HepG2 (cell line): ENCODE results near the gene RBFOX1. TPM values are rescaled to one million over a fixed set of nuclear protein-coding genes. Genes with fewer than 3 reads are reported as not detected.

Source experiments
- ATAC-seq: fragments of 200-7000 bp; cut with Tn5 transposase; 3 replicates; pipeline ENCODE4 v1.9.1; 2020; ENCODE audit warnings: mild to moderate bottlenecking, moderate library complexity
- BruUV-seq: library from RNA; stranded (reverse); fragments of 400-500 nt; replicated peaks from 2 replicates; lab custom pipeline; 2021; lab: Mats Ljungman, UMichigan
- CTCF ChIA-PET: fragments of 300-600 bp; formaldehyde crosslinking; extraction: SDS; loops from one replicate; lab custom pipeline; 2021; ENCODE audit warnings: low total read pairs, inconsistent platforms, low intra/inter-chr PET ratio; lab: Yijun Ruan, JAX
- POLR2A ChIA-PET: fragments of 350-600 bp; sonication (Branson Sonifier 250); formaldehyde crosslinking; loops from one replicate; lab custom pipeline; 2020; ENCODE audit warnings: antibody characterized with exemption, inconsistent platforms; lab: Yijun Ruan, JAX
- DNase-seq: peaks from one replicate; pipeline ENCODE4 v3.0.0-alpha.2; 2015; ENCODE audit warnings: low spot score
- FAIRE-seq: peaks from 3 replicates; lab custom pipeline; 2011; peaks lifted over from hg19 to GRCh38; lab: Jason Lieb, UNC
- H2AFZ ChIP-seq: one replicate; pipeline ENCODE4 v1.6.1; 2011; ENCODE audit warnings: low read length, inconsistent platforms
- H3K27ac ChIP-seq: fragments of 300-600 bp; 3 replicates; pipeline ENCODE4 v1.8.0; 2011; ENCODE audit warnings: mixed run types, mild to moderate bottlenecking, mixed read lengths, low read length, inconsistent platforms; ENCODE audit not compliant: insufficient read depth; ENCODE audit errors: extremely low read length
- H3K27me3 ChIP-seq, 2 experiments: fragments of 200-600 bp in 1 of 2; 2 replicates in 1 of 2; 3 replicates in 1 of 2; pipeline versions ENCODE4 v1.6.0 to v1.8.0; 2011; ENCODE audit warnings: low read length in 2 of 2, mild to moderate bottlenecking in 2 of 2, moderate library complexity in 2 of 2, inconsistent platforms in 1 of 2; ENCODE audit not compliant: insufficient read depth in 2 of 2, control insufficient read depth in 1 of 2
- H3K36me3 ChIP-seq, 2 experiments: fragments of 200-600 bp in 1 of 2; replicated peaks in 1 of 2; 2 replicates in 1 of 2; 3 replicates in 1 of 2; pipeline versions ENCODE4 v1.5.1 to v1.8.0; 2011; ENCODE audit warnings: low read length in 2 of 2, inconsistent platforms in 1 of 2; ENCODE audit not compliant: insufficient read depth in 2 of 2, control insufficient read depth in 1 of 2
- H3K4me1 ChIP-seq: 2 replicates; pipeline ENCODE4 v1.5.1; 2012; ENCODE audit warnings: low read length, inconsistent platforms; ENCODE audit not compliant: insufficient read depth
- H3K4me2 ChIP-seq: 2 replicates; pipeline ENCODE4 v1.6.0; 2011; ENCODE audit warnings: low read depth, low read length, inconsistent platforms
- H3K4me3 ChIP-seq, 3 experiments: fragments of 200-600 bp in 1 of 3; sonication (generic), shearing (Covaris generic) in 1 of 3; replicated peaks in 1 of 3; 2 replicates each; pipeline ENCODE4 v1.5.1; 2011 to 2016; ENCODE audit warnings: low read length in 3 of 3, inconsistent platforms in 2 of 3, low read depth in 2 of 3, mild to moderate bottlenecking in 2 of 3, control low read depth in 1 of 3, mixed read lengths in 1 of 3; ENCODE audit not compliant: insufficient read depth in 1 of 3
- H3K79me2 ChIP-seq: one replicate; pipeline ENCODE4 v1.6.1; 2011; ENCODE audit warnings: low read length, inconsistent platforms; ENCODE audit not compliant: insufficient read depth
- H3K9ac ChIP-seq: 2 replicates; pipeline ENCODE4 v1.6.0; 2011; ENCODE audit warnings: mild to moderate bottlenecking, low read depth, low read length, inconsistent platforms; ENCODE audit not compliant: insufficient read depth
- H3K9me3 ChIP-seq: 2 replicates; pipeline ENCODE4 v1.5.1; 2012; ENCODE audit warnings: mild to moderate bottlenecking, low read length
- H4K20me1 ChIP-seq: 2 replicates; pipeline ENCODE4 v1.6.0; 2011; ENCODE audit warnings: inconsistent platforms, mild to moderate bottlenecking, low read length, moderate library complexity; ENCODE audit not compliant: insufficient read depth
- MTA1 ChIP-seq: sonication (generic); formaldehyde crosslinking; IDR thresholded peaks from 2 replicates; pipeline ENCODE4 v1.4.0; 2020; ENCODE audit warnings: missing genetic modification reagents, mild to moderate bottlenecking, borderline replicate concordance
- SATB2 ChIP-seq: sonication (generic); formaldehyde crosslinking; IDR thresholded peaks from 2 replicates; pipeline ENCODE4 v1.5.0; 2020; ENCODE audit warnings: missing genetic modification reagents
- STAG1 ChIP-seq: sonication (generic); formaldehyde crosslinking; IDR thresholded peaks from 2 replicates; pipeline ENCODE4 v1.4.0; 2020; ENCODE audit warnings: missing genetic modification reagents
- XBP1 ChIP-seq: sonication (generic); formaldehyde crosslinking; IDR thresholded peaks from 2 replicates; pipeline ENCODE4 v1.5.0; 2020; ENCODE audit warnings: missing genetic modification reagents
- YY1 ChIP-seq: IDR thresholded peaks from 2 replicates; pipeline ENCODE4 v1.6.1; 2011; ENCODE audit warnings: low read length, low read depth, moderate library complexity, mild to moderate bottlenecking; ENCODE audit not compliant: insufficient read depth, insufficient replicate concordance
- ZMAT3 ChIP-seq: sonication (generic); formaldehyde crosslinking; conservative IDR thresholded peaks from 2 replicates; pipeline ENCODE4 v1.7.0; 2021; ENCODE audit warnings: missing genetic modification reagents
- ZNF235 ChIP-seq: sonication (generic); formaldehyde crosslinking; IDR thresholded peaks from 2 replicates; pipeline ENCODE4 v1.8.1; 2023; ENCODE audit warnings: mild to moderate bottlenecking, missing genetic modification reagents, borderline replicate concordance
- ZNF282 ChIP-seq: fragments of 450-650 bp; IDR thresholded peaks from 2 replicates; pipeline ENCODE4 v1.6.1; 2018; ENCODE audit not compliant: partially characterized antibody
- ZNF33B ChIP-seq: sonication (generic); formaldehyde crosslinking; IDR thresholded peaks from 2 replicates; pipeline ENCODE4 v1.5.1; 2020; ENCODE audit warnings: mild to moderate bottlenecking, missing genetic modification reagents
- ZSCAN30 ChIP-seq: sonication (generic); formaldehyde crosslinking; IDR thresholded peaks from 2 replicates; pipeline ENCODE4 v1.5.0; 2020; ENCODE audit warnings: mild to moderate bottlenecking, missing genetic modification reagents
- WGBS: methylation state at CpG from one replicate; pipeline ENCODE4 v1.1.6; 2017; ENCODE audit warnings: low lambda C conversion rate; 5-methylcytosine and 5-hydroxymethylcytosine counted together
- in situ Hi-C: cut with HindIII; loops from 2 replicates; pipeline ENCODE4 v1.10.0; 2017; ENCODE audit warnings: low pct_unique_long_range_greater_than_20kb; ENCODE audit not compliant: extremely low pct_ligation_motif_present
- intact Hi-C: fragments of 100-400 bp; cut with micrococcal nuclease; formaldehyde crosslinking; loops from one replicate; pipeline ENCODE4 v1.10.0; 2022; ENCODE audit not compliant: unreplicated experiment
- polyA plus RNA-seq, 8 experiments: library from polyadenylated mRNA; depleted of rRNA in 3 of 8; stranded (reverse) in 7 of 8; unstranded in 1 of 8; fragments of >200 nt; fragmentation: Illumina TruSeq in 4 of 8; extraction: Trizol in 4 of 8; gene quantifications; 2 replicates each; pipeline versions ENCODE4 v1.2.1 to v1.2.3, GENCODE V29; 2011 to 2016; ENCODE audit warnings: low read depth in 4 of 8, missing spikeins in 1 of 8, mixed read lengths in 1 of 8; ENCODE audit not compliant: insufficient read depth in 1 of 8
- total RNA-seq, 5 experiments: library from RNA; depleted of rRNA; stranded (reverse); fragments of >200 nt; fragmentation: Illumina TruSeq; extraction: Trizol; gene quantifications; 2 replicates each; pipeline ENCODE4 v1.2.3, GENCODE V29; 2016; ENCODE audit warnings: low read depth in 1 of 5
- TF ChIP-seq, protein P1 (sequence below): sonication (generic); formaldehyde crosslinking; IDR thresholded peaks from 2 replicates; pipeline ENCODE4 v1.8.0; 2022; ENCODE audit warnings: low read depth, missing genetic modification reagents
- TF ChIP-seq, protein P2 (sequence below): sonication (generic); formaldehyde crosslinking; IDR thresholded peaks from 2 replicates; pipeline ENCODE4 v1.5.0; 2020; ENCODE audit warnings: mild to moderate bottlenecking, missing genetic modification reagents, moderate library complexity
- TF ChIP-seq, protein P3 (sequence below): sonication (generic); formaldehyde crosslinking; IDR thresholded peaks from 2 replicates; pipeline ENCODE4 v1.8.0; 2022; ENCODE audit warnings: missing genetic modification reagents, mild to moderate bottlenecking, inconsistent platforms, borderline replicate concordance

RBFOX1 gene
- total and polyA plus RNA-seq, 2 of the 13 experiments (the other 11 are each of a cell fraction or from before 2014, with no cell fraction given) = not detected

DNA sequence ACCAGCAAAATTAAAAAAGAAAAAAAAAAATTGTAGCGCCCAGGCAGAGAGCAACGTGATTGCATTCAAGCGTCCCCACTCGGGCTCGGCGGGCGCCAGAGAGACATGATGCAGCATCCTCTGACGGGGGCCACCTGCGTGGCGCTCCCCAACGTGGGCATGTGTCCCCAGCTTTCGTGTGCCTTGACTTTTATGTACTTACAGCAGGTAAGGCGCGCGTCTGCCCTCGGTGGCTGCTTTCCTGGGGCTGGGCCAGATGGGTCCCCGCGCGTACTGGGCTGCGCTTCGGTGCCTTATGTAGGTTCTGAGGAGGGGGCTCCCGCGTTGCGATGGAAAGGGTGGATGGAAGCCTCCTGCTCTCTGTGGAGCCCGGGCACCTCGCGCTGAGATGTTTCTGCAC lies 28.4 kb upstream of the RBFOX1 start (continued):
- no peak for TF ChIP-seq SATB2 (CRISPR knock-in tag)

- Histone ChIP-seq H4K20me1 (no peaks in the 10 kb centered on the region; the same call in 1 of the 2 replicates), H2AFZ (no peak overlapping the region), H3K4me2 (no peak overlapping the region), H3K36me3 (no peaks in the 10 kb centered on the region), H3K27me3 (peaks cover 3 to 39% of the 10 kb centered on the region in 2 experiments; a peak in 3 of 5 replicates), H3K27ac (no peak overlapping the region), H3K4me3 (no peak overlapping the region), H3K9ac (no peak overlapping the region), H3K4me1 (no peaks in the 10 kb centered on the region), H3K79me2 (no peaks in the 10 kb centered on the region), H3K9me3 (no peaks in the 10 kb centered on the region)
- in situ Hi-C loops = no loop called here
- ATAC-seq (no peak), FAIRE-seq (no peak), DNase-seq (no peak)
- POLR2A ChIA-PET = no interaction called here
- 14% methylated on average over 4 of the region's 4 CpGs for WGBS
- no peak for TF ChIP-seq YY1
- no peak for TF ChIP-seq ZNF235 (CRISPR knock-in tag)
- BruUV-seq = no TSS peak
- CTCF ChIA-PET = no interaction called here
- intact Hi-C loops = no loop called here
Observed at GRCh38 chr16:7304958-7305357, 27.7 kb upstream of the RBFOX1 start.

DNA sequence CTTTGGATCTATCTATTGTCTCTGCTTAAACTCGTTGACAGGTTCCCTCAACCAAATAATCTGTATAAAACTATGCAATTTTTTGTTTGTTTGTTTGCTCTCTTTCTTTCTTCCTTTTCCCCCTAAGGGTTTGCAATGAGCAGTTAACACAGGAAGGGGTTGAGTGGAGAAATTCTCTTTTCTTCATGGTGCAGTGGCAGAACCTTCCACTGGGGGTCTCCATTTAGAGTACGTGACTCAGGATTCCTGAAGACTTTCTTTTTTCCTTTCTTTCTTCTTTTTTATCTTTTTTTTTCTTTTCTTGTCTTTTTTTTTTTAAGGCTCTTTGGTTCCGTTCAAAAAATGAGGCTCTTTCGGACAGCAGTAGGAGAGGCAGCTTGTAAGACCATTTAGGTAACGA lies 19.5 kb upstream of the RBFOX1 start:
- no TSS peak for BruUV-seq
- H3K27me3 ChIP-seq = peaks cover 1 to 21% of the 10 kb centered on the region in 2 experiments; a peak in 2 of 5 replicates
- intact Hi-C loops = loop anchor here (1.0 to 10.0 kb wide), 2 partner anchors 860 to 992 kb away; no protein-coding TSS in a partner anchor
- TF ChIP-seq, protein P1, sequence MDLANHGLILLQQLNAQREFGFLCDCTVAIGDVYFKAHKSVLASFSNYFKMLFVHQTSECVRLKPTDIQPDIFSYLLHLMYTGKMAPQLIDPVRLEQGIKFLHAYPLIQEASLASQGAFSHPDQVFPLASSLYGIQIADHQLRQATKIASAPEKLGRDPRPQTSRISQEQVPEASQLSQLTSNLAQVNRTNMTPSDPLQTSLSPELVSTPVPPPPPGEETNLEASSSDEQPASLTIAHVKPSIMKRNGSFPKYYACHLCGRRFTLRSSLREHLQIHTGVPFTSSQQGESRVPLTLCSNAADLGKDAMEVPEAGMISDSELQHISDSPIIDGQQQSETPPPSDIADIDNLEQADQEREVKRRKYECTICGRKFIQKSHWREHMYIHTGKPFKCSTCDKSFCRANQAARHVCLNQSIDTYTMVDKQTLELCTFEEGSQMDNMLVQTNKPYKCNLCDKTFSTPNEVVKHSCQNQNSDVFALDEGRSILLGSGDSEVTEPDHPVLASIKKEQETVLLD (CRISPR knock-in tag) = no peak
- TF ChIP-seq STAG1 (CRISPR knock-in tag) (peak; percentile 24; the same call in 1 of the 2 replicates), ZSCAN30 (no peak), ZNF282 (no peak), ZNF33B (CRISPR knock-in tag) (no peak), MTA1 (CRISPR knock-in tag) (no peak), XBP1 (CRISPR knock-in tag) (no peak), ZMAT3 (CRISPR knock-in tag) (no peak)
- TF ChIP-seq, protein P2, sequence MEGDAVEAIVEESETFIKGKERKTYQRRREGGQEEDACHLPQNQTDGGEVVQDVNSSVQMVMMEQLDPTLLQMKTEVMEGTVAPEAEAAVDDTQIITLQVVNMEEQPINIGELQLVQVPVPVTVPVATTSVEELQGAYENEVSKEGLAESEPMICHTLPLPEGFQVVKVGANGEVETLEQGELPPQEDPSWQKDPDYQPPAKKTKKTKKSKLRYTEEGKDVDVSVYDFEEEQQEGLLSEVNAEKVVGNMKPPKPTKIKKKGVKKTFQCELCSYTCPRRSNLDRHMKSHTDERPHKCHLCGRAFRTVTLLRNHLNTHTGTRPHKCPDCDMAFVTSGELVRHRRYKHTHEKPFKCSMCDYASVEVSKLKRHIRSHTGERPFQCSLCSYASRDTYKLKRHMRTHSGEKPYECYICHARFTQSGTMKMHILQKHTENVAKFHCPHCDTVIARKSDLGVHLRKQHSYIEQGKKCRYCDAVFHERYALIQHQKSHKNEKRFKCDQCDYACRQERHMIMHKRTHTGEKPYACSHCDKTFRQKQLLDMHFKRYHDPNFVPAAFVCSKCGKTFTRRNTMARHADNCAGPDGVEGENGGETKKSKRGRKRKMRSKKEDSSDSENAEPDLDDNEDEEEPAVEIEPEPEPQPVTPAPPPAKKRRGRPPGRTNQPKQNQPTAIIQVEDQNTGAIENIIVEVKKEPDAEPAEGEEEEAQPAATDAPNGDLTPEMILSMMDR (CRISPR knock-in tag) = peak; percentile 36; the same call in 1 of the 2 replicates
- TF ChIP-seq, protein P3, sequence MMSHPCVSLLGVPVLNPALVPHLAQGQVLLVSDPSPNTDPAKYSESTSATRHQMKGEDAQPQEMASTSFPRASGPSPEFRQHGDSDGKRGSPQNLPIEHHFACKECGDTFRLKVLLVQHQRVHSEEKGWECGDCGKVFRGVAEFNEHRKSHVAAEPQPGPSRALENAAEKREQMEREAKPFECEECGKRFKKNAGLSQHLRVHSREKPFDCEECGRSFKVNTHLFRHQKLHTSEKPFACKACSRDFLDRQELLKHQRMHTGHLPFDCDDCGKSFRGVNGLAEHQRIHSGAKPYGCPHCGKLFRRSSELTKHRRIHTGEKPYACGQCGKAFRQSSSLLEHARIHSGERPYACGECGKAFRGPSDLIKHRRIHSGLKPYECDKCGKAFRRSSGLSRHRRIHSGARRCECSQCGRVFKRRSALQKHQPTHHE (CRISPR knock-in tag) = no peak

More for the DNA sequence above, 19.5 kb upstream of the RBFOX1 start:
- 4% methylated on average over 5 of the region's 5 CpGs for WGBS
- no peak overlapping the region for H3K9ac ChIP-seq
- H3K9me3 ChIP-seq = 0 out of 2 replicates have a peak, but pooled peaks cover 6% of the 10 kb centered on the region
- ATAC-seq (peak; percentile 62; the same call in 2 of the 3 replicates), DNase-seq (peak; percentile 18), FAIRE-seq (peak; percentile 76)
- H3K4me1 ChIP-seq = no peaks in the 10 kb centered on the region
- H2AFZ ChIP-seq = no peak overlapping the region
- no peak overlapping the region for H3K4me3 ChIP-seq
- no peak overlapping the region for H3K27ac ChIP-seq
- ChIA-PET CTCF (interaction anchor here (2.3 kb wide), 1 partner anchor 860 kb away, joined by 12 read pairs; no protein-coding TSS in a partner anchor), POLR2A (no interaction called here)
- no peaks in the 10 kb centered on the region for H3K36me3 ChIP-seq
- in situ Hi-C loops = no loop called here
- H4K20me1 ChIP-seq = no peaks in the 10 kb centered on the region
- H3K4me2 ChIP-seq = no peak overlapping the region
- no peaks in the 10 kb centered on the region for H3K79me2 ChIP-seq
